ENCODE results near the gene TFDP2.
A peak's percentile ranks its signal among the peaks of the same experiment; 100 is the strongest.

Gene TFDP2

GRCh38 chr3:142105991-142106390 lies 43.4 kb downstream of the TFDP2 start (continued):
- no peak for TF ChIP-seq ZNF677 (tag by site-specific recombination; IDR thresholded peaks at IDR 0.05)
- TF ChIP-seq ZBTB20 (tag by site-specific recombination; IDR thresholded peaks at IDR 0.05) = no peak
- TF ChIP-seq ZXDB (tag by site-specific recombination; IDR thresholded peaks at IDR 0.05) = no peak
- no peak for TF ChIP-seq BCL6B (tag by site-specific recombination; IDR thresholded peaks at IDR 0.05)
- TF ChIP-seq CTCF (tag by site-specific recombination; IDR thresholded peaks at IDR 0.05) = no peak
- TF ChIP-seq ZNF664 (tag by site-specific recombination; IDR thresholded peaks at IDR 0.05) = no peak
- no peak for TF ChIP-seq ZNF629 (tag by site-specific recombination; IDR thresholded peaks at IDR 0.05)

- H3K4me1 ChIP-seq (ENCODE audit: control insufficient read depth, insufficient read depth, low read length) = no peaks in the 10 kb centered on the region
- CTCF ChIA-PET = no interaction called here
- TF ChIP-seq AEBP2 (tag by site-specific recombination; IDR thresholded peaks at IDR 0.05; ENCODE audit: borderline replicate concordance) (no peak), ZNF423 (tag by site-specific recombination; IDR thresholded peaks at IDR 0.05) (no peak), ZNF600 (tag by site-specific recombination; IDR thresholded peaks at IDR 0.05) (peak; percentile 51; the same call in 1 of the 2 replicates), ZFP69B (tag by site-specific recombination; IDR thresholded peaks at IDR 0.05) (no peak), ZNF558 (tag by site-specific recombination; IDR thresholded peaks at IDR 0.05) (no peak), ZNF132 (tag by site-specific recombination; IDR thresholded peaks at IDR 0.05; ENCODE audit: borderline replicate concordance) (no peak), ZNF10 (tag by site-specific recombination; IDR thresholded peaks at IDR 0.05) (no peak), ZNF184 (tag by site-specific recombination; IDR thresholded peaks at IDR 0.05) (no peak)
- no peaks in the 10 kb centered on the region for H3K9me3 ChIP-seq (ENCODE audit: control insufficient read depth, insufficient read depth, low read depth, low read length)
- H3K36me3 ChIP-seq (ENCODE audit: control insufficient read depth in 2 of 2, insufficient read depth in 1 of 2, low read length in 2 of 2) = no peaks in the 10 kb centered on the region
- no peak overlapping the region for H3K4me3 ChIP-seq (ENCODE audit: low read depth, low read length)
- no peak overlapping the region for H3K27ac ChIP-seq (ENCODE audit: extremely low read depth, low read depth, low read length)
- POLR2A ChIA-PET = no interaction called here
These were observed 44.6 kb downstream of the TFDP2 start for GRCh38 chr3:142104763-142105162.

GRCh38 chr3:142098964-142099363 lies 50.4 kb downstream of the TFDP2 start:
- Histone ChIP-seq H3K4me3 (ENCODE audit: low read depth, low read length) (no peak overlapping the region), H3K4me1 (ENCODE audit: control insufficient read depth, insufficient read depth, low read length) (no peaks in the 10 kb centered on the region), H3K27ac (ENCODE audit: extremely low read depth, low read depth, low read length) (no peak overlapping the region), H3K36me3 (ENCODE audit: control insufficient read depth in 2 of 2, insufficient read depth in 1 of 2, low read length in 2 of 2) (no peaks in the 10 kb centered on the region), H3K9me3 (ENCODE audit: control insufficient read depth, insufficient read depth, low read depth, low read length) (no peaks in the 10 kb centered on the region)
- no peak for TF ChIP-seq ZNF341 (tag by site-specific recombination; IDR thresholded peaks at IDR 0.05; ENCODE audit: low read depth)
- ChIA-PET POLR2A (no interaction called here), CTCF (no interaction called here)

GRCh38 chr3:142097099-142097843 lies 52.1 kb downstream of the TFDP2 start:
- no peaks in the 10 kb centered on the region for H3K36me3 ChIP-seq (ENCODE audit: control insufficient read depth in 2 of 2, insufficient read depth in 1 of 2, low read length in 2 of 2)
- POLR2A ChIA-PET = no interaction called here
- H3K27ac ChIP-seq (ENCODE audit: extremely low read depth, low read depth, low read length) = no peak overlapping the region
- H3K4me1 ChIP-seq (ENCODE audit: control insufficient read depth, insufficient read depth, low read length) = no peaks in the 10 kb centered on the region
- no peaks in the 10 kb centered on the region for H3K9me3 ChIP-seq (ENCODE audit: control insufficient read depth, insufficient read depth, low read depth, low read length)
- TF ChIP-seq KLF7 (tag by site-specific recombination; IDR thresholded peaks at IDR 0.05; ENCODE audit: borderline replicate concordance) (no peak), INSM2 (tag by site-specific recombination; IDR thresholded peaks at IDR 0.05) (no peak), GLIS2 (tag by site-specific recombination; IDR thresholded peaks at IDR 0.05) (no peak), ZNF114 (tag by site-specific recombination; IDR thresholded peaks at IDR 0.05) (no peak), ZNF157 (tag by site-specific recombination; IDR thresholded peaks at IDR 0.05) (no peak), KLF9 (tag by site-specific recombination; IDR thresholded peaks at IDR 0.05; ENCODE audit: low read depth) (no peak), ZSCAN23 (tag by site-specific recombination; IDR thresholded peaks at IDR 0.05) (no peak), ZNF140 (tag by site-specific recombination; IDR thresholded peaks at IDR 0.05) (no peak)
- H3K4me3 ChIP-seq (ENCODE audit: low read depth, low read length) = no peak overlapping the region
- CTCF ChIA-PET = no interaction called here
